ENCODE data around the gene ZC3H18.

Gene ZC3H18

DNA sequence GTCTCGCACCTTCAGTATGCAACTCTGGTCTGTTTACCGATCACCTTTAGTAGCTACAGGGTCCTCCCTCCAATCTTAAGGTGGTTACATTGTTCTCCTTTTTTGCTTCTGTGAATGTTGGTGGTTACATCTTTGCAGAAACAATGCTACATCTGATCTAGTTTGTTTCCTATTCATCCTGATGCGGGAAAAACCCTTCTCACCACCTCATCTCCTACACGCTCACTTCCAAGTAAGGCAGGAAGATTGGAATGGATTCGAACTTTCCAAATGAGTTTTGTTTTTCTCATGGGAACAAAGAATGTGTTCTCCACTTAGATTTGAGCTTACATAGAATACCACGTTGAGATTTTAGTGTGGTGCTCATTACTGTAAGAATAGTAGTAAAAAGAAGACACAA, 14.5 kb downstream of the ZC3H18 start:
- DNase-seq, result no peak

DNA sequence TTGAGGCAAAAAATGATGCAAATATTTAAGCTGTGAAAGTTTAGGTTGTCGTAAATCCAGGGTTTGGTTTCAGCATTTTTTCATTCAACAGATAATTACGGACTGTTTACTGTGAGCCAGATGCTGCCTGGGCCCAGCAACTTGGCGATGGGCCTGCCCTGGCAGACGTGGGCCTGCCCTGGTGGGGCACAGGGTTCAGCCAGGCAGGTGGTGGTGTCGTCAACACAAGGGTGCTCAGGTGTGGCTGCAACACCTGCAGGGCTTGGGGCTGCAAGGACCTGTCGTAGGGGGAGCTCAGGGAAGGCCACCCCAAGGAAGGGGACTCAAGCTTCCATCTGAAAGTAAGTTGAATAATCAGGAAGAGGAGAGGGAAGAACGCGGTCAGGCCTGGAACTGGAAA, 15.1 kb downstream of the ZC3H18 start:
- no peak for DNase-seq

DNA sequence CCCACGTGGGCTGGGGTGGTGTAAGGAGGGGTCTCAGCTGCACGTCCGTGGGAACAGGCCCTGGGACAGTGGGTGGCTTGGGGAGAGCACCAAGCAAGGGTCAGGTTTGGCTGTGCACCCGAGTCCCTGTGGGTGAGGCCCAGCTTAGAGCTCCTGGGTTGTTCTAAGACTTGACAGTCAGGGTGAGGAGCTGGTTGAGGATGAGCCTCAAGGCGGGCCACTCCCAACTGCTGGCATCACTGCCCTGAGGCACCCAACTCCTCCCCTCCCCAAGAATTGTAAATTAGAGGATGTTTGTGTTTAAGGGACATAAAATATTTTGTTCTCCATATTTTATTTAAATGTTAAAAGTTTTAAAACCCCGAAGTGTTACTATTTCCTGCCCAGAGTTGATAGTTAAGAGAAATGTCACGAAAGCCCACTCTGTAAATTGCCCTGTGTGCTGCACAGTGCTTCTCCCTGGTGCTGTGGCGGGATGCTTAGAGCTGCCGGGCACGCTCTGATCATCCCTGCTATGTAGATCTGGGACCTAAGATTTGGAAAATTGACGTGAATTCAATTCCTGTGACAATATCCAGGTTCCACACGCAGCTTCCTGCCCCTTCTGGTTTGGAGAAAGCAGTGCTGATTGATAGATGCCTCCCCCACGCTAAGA, 15.9 kb downstream of the ZC3H18 start:
- no peak for DNase-seq

DNA sequence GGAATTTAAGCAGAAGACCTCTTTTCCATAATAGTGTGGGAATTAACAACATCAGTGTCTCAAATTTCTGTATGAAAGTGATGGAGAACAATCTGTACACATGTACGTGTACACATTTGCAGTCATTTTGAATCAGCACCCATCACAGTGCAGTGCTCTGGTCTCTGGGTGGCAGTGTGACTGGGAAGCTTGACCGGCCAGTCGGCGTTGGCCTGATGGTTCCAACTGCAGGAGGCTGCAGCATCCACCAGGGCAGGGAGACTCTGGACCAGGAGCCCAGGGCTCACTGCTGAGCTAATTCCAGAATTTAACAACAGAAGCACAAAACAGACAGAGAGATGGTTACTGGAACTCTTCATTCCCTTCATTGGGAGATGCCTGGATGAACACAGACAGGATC, 17.9 kb downstream of the ZC3H18 start:
- no peak for DNase-seq

DNA sequence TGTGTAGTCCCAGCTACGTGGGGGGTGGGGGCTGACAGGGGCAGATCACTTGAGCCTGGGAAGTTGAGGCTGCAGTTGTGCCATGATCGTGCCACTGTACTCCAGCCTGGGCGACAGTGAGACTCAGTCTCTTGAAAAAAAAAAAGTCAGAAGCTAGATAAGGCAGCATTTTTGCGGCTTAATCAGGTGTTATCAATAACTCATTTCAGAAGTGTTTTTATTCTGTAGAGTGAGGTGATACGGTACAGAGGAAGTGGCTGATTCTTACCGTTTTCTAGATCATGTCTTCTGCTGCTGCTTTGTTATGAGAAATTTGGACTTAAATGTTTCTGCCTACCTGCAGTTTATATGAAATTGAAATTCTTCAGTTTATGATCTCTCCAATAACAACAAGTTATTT, 18.6 kb downstream of the ZC3H18 start:
- no peak for DNase-seq

DNA sequence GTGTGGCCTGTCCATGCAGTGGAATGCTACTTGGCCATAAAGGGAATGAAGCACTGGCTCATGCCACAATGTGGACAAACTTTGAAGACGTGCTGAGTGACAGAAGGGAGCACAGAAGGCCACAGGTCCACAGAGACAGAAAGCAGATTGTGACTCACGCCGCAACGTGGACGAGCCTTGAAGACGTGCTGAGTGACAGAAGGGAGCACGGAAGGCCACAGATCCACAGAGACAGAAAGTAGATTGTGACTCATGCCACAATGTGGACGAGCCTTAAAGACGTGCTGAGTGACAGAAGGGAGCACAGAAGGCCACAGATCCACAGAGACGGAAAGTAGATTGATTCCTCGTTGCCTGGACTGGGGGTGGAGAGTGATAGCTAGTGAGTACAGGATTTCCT, 19.2 kb downstream of the ZC3H18 start:
- DNase-seq, result no peak

DNA sequence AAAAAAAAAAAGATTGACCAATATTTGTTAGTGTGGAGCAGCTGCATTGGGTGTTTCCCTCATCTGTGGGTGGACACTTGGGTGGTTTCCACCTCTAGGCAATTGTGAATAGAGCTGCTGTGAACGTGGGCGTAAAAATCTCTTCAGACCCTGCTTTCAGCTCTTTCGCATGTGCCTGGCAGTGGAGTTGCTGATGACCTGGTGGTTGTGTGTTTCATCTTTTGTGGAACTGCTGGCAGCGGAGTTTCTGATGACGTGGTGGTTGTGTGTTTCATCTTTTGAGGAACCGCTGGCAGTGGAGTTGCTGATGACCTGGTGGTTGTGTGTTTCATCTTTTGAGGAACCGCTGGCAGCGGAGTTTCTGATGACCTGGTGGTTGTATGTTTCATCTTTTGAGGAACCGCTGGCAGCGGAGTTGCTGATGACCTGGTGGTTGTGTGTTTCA, 21.4 kb downstream of the ZC3H18 start:
- no peak for DNase-seq

DNA sequence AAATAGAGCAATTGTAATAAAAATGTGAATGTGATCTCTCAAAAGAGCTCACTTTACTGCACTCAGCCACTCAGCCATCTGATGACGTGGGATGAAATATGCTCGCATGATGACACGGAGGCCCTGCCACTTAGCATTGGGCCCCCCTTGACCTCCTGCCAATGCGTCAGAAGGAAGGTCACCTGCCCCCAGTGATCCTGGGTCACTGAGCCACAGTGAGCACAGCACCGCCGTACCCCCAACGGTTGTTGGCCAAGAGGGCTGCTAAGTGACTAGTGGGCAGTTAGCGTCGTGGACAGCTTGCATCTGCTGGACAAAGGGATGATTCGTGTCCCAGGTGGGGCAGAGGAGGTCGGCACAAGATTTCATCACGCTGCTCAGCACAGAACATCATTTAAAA, 22.9 kb downstream of the ZC3H18 start:
- no peak for DNase-seq

DNA sequence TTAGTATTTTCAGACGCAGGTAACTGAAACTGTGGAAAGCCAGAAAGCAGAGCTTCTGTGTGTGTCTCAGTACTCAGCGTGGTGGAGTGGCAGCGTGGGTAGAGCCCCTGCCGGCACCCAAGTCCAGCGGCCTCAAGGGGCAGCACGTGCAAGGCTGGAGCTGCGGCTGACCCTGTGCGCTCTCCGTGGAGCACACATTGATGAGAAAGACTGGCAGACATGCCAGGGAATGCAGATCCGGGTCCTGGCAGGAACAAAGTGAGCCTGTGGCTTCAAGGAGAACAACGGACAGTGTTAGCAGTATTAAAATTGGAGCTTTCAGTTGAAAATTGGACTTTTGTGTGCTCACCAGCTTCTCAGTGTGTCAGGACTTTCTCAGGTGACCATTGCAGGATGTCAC, 23.3 kb downstream of the ZC3H18 start:
- DNase-seq, result no peak

DNA sequence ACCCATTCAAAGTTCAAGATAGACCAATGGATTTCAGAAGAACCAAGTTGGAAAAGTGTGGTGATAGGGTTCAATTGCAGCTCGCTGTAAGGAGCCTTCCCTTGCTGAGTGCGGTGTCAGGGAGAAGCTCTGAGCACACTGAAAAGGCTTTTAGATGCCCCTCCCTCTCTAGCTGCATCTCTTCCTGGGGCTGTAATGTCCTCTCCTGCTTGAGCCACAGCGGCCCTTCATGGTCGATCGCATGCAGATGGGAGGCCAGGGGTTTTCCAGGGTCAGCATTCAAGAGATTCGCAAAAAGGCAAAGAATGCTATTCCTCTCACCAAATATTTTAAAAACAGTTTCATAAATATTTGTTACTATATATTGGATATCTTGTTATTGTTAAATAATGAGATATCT, 23.7 kb downstream of the ZC3H18 start:
- no peak for DNase-seq

DNA sequence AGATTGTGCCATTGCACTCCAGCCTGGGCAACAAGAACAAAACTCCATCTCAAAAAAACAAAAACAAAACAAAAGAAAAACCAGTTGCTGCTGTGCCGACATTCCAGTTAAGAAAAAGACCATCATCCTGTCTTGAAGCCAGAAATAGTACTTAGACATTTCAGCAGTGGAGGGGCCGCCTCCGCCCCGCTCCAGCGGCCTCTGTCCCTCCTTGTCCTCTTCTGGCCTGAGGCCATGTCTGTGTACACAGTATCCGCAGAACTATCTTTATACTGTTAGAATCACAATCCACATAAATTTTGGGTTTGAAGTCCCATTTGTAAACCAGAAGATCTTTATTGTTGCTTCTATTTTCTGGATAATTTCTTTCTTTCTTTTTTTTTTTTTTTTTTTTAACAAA, 24.9 kb downstream of the ZC3H18 start:
- no peak for DNase-seq

DNA sequence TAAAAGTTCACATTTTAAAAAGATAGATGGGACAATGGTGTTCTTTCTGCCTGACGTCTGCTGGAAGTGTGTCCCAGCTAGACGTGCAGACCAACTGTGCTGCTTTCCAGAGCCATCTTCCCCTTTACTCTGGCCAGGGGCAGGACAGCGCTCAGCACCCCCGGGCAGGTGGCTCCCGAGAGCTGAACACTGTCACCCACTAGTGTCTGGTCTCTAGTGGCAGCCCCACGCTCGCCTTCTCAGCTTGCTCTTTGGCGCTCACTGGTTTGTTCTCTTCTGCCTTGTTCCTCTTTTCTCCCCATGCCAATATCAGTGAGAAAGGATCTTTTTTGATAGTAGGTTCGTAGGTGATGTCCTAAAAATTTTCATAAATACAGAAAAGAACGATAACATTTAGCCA, 25.7 kb downstream of the ZC3H18 start:
- DNase-seq, result no peak

DNA sequence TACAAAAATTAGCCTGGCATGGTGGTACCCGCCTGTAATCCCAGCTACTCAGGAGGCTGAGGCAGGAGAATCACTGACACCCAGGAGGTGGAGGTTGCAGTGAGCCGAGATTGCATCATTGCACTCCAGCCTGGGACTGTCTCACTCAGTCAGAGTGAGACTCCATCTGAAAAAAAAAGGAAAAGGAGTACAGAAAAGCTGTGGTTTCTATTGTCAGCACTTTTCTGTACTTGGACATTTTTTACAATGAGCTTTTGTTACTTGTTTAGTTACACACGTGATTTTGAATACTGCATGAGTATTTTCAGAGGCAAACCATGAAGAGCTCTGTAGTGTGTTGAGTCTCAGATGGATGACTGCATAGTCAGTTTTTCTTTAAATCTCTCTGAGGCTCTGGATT, 26.3 kb downstream of the ZC3H18 start:
- DNase-seq, result no peak

DNA sequence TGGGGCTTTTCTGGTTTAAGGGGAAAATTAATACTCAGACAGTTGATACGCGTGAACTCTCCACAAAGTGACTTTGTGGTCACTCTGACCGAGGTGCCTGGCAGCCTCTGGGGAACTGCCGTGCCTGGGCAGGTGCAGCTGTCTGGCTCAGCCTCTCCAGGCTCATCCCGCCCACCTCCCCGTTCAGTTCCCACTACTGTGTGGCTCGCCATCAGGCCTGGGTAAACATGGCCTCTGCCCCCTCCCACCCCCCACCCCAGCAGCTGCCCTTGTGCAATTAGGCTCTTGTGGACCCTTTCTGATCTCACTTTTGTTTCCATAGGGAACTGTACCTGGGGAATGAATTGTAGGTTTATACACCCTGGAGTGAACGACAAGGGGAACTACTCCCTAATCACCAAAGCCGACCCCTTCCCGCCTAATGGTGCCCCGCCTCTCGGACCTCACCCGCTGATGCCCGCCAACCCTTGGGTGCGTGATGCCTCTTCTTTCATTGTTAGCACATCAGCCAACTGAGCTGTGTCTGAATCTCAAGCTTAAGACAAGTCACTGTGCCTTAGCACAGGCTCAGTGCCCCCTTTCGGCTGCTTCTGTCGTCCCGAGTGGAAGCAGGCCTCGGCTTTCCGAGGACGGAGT, 27.8 kb downstream of the ZC3H18 start:
- no peak for DNase-seq

DNA sequence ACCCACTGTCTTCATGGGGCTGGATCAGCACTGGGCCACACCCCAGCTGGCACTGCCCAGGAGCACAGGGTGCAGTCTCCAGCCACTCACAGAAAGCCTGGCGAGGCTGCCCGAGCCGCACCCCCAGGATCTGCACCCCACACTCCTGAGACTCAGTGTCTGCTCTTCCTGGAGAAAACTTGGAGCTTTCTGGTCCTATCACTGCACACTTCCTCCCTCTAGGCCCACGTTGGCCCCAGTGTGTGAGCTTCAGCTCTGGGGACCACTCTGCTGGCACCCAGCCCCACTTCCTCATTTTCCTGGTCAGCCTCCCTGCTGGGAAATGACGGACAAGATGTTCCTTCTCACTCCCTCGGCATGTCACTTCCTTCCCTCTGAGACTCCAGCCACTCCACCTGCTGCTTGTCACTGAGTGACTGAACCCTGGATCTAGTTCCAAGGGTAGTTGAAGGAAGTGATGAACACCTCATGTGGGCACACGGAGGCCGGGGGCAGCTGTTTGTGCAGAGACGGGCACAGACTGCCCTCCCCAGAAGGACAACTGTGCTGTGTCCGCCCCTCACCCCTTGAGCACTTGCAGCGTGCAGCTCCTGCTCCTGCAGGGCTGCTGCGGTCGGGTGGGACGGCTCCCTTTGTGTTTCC, 29.0 kb downstream of the ZC3H18 start:
- no peak for DNase-seq

DNA sequence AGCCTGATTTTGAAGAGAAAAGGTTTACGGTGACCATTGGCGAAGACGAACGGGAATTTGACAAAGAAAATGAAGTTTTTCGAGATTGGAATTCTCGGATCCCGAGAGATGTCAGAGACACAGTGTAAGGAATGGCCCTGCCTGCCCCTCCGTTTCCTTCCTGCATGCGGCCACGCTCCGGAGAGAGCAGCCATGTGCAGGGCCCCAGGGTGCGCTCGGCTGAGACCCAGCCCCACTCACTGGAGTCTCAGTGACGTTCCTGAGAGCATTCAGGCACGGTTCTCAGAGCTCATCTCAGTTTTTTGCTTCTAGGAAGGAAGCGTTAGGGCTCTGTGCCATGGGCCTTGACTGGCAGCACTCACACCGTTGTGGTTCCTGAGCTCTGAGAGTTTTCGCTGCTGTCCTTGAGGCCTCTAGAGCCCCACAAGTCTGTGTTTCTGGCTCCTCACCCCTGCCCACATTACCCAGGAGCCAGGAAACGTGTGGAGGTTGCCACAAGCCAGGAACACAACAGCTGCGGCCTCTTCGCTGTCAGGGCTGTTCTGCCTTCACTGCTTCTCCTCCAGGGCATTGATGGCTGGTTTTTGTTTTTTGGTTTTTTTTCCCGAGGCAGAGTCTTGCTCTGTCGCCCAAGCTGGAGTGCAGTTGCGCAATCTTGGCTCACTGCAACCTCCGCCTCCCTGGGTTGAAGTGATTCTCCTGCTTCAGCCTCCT, 29.8 kb downstream of the ZC3H18 start:
- DNase-seq, result no peak

DNA sequence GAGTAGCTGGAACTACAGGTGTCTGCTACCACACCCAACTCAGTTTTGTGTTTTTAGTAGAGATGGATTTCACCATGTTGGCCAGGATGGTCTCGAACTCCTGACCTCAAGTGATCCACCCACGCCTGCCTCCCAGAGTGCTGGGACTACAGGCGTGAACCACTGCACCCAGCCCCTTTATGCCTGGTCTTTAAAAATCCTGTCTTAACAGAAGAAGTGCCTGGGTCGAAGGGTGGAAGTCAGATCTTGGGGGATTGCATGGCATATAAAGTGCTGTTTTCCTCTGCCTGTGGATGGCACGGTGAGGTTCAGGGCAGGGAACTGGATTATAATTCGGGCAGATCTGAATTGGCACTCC, 30.3 kb downstream of the ZC3H18 start:
- no peak for DNase-seq

DNA sequence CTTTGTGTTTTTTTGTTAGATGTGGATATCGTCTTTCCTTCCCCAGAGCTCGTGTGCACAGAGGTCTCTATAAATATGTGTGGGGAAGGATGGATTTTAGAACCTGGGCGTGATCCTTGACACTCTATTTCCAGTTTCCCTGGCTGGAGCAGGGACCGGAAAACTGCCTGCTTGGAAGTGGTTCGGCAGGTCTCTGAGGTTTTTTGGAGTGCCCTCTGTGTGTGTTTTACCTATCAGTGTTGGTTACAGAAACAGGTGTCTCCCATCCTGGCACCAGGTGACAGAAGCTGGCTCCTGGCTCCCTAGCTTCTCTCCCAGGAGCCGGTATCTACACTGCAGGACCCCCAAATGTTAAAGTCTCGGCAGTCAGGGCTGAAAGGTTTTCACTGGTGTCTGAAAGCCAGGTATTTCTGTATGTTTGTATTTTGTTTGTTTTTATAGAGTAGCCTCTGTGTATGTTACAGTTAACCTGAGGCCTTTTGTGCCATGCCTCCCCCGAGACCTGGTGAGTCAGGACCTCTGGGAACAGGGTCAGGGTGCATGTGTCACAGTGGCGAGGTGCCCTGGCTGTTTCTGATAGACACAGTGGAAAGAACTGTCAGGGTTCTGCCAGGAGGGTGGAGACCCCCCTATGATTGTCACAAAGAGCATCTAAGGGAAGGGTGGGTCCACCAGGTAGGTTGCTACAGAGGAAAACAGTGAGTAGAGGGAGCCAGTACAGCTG, 31.3 kb downstream of the ZC3H18 start:
- no peak for DNase-seq

DNA sequence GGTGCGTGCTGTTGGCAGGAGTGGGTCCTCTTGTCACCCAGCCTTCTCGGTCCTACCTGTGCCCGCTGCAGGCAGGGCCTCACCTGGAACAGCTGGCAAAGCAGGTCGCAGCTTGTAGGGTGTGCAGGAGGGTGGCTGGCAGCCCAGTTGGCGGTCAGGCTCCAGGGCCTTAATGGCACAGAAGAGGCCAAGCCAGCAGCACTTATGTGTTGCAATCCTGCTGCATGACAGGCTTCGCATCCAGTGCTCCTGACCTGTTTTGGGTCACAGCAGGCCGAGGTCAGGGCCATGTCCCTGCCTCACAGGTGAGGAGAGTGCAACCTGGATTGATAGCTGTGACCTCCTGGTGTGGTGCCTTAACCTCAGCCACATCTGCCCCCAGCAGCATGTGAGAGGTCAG, 31.9 kb downstream of the ZC3H18 start:
- no peak for DNase-seq

DNA sequence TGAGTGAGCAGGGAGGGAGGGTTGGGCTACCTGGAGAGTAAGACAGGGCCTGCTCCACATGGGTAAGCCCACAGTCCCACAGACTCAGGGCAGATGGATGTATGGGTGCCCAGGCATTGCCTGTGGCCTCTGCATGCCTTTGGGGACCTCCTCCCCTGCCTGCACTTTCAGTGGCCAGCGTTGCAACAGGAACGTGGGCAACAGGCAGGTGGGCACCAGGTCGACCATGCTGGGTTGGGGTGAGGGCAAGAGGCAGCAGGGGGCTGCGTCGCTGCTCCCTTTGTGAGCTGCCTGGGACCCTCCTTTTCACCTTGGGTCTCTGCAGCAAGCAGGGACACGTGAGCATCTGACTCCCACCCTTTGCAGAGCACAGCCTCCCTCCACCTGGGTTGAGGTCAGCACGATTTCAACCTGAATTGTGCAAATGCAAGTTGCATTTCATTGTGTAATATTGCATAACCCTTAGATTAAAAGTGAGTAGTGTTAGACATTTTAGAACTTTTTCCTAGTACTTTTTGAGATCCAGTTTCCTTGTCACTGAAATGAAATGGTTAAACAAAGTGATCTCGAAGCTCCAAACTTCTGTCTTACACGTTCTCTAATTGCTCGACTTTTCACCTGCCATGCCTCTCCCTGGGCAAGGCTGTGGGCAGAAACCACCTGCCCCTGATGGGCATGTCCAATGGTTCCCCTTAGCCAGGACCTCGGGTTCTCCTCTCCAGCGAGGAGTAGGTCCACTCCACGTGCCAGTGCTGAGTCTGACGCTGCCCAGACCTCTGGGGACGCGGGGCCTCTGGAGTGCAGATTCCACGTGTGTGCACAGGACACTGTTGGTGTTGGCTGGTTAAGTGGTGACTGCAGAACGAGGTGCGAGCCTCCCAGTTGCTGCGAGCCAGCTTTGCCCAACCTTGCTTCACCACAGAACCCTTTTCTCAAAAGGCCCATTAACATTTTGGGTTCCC, 35.3 kb downstream of the ZC3H18 start:
- DNase-seq, result no peak

DNA sequence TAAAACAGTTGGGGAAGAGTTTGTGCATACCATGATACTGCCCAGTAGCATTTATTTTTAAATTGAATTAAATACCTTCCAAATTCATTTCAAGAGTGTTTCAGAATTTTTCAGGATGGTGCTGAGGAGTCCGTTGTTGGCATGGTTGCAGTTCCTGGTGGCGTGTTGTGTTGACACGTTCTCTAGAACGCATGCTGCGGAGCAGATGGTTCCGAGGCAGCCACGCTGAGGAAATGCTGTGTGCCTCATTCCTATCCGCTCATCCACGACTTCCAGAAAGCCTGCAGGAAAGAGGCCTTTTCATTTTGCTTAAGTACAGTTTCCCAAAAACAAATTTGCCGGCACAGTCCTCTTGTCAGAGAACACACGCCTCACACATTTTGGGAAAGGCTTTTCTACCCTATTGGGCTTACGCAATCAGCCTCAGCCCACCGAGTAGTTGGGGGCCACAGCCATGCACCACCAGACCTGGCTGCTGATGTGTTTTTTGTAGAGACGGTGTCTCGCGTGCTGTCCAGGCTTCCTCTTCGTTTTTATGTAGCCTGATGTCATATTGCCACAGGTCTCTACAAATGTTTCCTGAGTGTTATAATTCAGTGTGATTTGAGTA, 36.0 kb downstream of the ZC3H18 start:
- DNase-seq, result no peak

DNA sequence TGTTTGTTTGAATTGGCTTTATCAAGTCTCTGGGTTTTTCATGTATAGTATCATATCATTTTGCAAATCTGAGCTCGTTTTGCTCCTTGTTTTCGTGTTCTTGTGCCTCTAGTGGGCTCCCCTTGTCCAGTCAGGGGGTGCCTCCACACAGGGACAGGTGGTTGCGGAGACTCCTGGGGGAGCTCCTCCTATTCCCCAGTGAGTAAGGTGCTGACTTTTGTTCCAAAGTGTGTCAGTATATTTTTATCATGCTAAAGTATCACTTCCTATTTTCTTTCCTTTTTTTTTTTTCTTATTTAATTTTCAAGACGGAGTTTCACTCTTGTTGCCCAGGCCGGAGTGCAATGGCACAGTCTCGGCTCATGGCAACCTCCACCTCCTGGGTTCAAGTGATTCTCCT, 37.9 kb downstream of the ZC3H18 start:
- DNase-seq, result no peak
